AG10803 (cell line): ENCODE results near the gene MICA.
"Not testable (repeated sequence)": the region's sequence is repeated elsewhere in the genome, so short reads cannot be mapped to it uniquely, and the experiment has no call there.

ENCODE experiments used
- DNase-seq: peaks from one replicate; pipeline ENCODE4 v3.0.0; 2010; ENCODE audit warnings: low read depth
- H3K4me3 ChIP-seq: 2 replicates; pipeline ENCODE4 v1.5.1; 2011; ENCODE audit warnings: mild to moderate bottlenecking, low read length, control low read depth
- TF ChIP-seq, protein P1 (sequence below): conservative IDR thresholded peaks from 2 replicates; pipeline ENCODE4 v1.5.1; 2011; ENCODE audit warnings: mild to moderate bottlenecking, low read length, control low read depth, inconsistent platforms

MICA gene

DNA sequence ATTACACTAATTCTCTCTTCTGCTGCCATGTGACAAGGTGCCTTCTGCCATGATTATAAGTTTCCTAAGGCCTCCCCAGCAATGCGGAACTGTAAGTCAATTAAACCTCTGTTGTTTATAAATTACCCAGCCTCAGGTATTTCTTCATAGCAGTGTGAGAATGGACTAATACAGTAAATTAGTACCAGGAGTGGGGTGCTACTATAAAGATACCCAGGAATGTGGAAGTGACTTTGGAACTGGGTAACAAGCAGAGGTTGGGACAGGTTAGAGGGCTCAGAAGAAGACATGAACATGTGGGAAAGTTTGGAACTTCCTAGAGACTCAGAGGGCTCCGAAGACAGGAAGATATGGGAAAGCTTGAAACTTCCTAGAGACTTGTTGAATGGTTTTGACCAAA, 34.8 kb downstream of the MICA start:
- TF ChIP-seq, protein P1, sequence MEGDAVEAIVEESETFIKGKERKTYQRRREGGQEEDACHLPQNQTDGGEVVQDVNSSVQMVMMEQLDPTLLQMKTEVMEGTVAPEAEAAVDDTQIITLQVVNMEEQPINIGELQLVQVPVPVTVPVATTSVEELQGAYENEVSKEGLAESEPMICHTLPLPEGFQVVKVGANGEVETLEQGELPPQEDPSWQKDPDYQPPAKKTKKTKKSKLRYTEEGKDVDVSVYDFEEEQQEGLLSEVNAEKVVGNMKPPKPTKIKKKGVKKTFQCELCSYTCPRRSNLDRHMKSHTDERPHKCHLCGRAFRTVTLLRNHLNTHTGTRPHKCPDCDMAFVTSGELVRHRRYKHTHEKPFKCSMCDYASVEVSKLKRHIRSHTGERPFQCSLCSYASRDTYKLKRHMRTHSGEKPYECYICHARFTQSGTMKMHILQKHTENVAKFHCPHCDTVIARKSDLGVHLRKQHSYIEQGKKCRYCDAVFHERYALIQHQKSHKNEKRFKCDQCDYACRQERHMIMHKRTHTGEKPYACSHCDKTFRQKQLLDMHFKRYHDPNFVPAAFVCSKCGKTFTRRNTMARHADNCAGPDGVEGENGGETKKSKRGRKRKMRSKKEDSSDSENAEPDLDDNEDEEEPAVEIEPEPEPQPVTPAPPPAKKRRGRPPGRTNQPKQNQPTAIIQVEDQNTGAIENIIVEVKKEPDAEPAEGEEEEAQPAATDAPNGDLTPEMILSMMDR: no peak
- H3K4me3 ChIP-seq: no peak overlapping the region
- DNase-seq: no peak

DNA sequence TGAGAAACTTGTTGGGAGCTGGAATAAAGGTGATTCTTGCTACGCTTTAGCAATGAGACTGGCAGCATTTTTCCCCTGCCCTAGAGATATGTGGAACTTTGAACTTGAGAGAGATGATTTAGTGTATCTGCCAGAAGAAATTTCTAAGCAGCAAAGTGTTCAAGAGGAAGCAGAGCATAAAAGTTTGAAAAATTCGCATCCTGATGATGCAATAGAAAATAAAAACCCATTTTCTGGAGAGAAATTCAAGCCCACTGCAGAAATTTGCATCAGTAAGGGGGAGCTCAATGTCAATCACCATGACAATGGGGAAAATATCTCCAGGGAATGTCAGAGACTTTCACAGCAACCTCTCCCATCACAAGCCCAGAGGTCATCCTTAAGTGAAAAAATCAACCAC, 35.3 kb downstream of the MICA start:
- TF ChIP-seq, protein P1: no peak
- H3K4me3 ChIP-seq: no peak overlapping the region
- DNase-seq: no peak

DNA sequence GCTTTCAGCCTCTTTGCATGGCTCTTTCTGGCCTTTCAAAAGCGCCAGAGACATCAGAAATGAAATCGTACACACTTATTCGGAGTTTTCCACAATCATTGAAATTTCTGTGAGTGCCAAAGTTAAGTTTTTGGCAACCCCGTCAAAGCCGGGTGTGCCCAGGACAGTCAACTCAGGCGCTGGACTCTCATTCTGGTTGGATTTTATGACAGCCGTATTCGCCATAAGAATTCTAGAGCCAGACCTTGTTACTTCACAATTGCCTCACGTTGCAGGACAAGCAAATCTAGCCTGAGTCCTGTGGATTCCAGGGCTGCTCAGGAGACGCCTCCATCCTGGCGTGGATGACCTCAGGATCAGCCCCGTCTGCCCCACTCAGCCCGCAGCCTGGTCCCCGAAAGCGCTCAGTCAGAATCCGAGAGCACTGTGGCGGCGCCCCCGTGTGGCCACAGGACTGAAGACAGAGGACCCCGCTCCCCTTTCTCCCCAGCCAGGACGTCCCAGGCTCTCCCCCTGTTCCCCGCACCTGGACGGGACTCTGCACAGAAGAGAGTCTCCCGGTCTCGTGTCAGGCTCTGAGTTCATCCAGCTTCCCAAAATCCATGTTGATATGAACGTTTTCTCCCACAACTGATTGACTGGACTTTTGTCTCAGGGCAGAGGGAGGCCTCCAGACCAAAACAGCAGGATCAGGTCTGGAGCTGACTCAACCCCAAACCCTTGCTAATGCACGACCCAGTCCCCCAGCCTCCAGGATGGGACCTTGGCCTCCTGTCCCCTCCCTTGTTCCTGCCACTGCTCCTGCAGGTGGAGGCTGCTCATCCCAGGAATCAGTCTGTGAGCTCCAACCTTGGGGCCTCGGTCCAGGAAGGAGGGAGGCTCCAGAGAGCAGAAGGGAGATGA, 38.2 kb downstream of the MICA start:
- DNase-seq: peak; percentile 64
- peak overlapping the region; percentile 39 for H3K4me3 ChIP-seq
- TF ChIP-seq, protein P1: peak; percentile 80

DNA sequence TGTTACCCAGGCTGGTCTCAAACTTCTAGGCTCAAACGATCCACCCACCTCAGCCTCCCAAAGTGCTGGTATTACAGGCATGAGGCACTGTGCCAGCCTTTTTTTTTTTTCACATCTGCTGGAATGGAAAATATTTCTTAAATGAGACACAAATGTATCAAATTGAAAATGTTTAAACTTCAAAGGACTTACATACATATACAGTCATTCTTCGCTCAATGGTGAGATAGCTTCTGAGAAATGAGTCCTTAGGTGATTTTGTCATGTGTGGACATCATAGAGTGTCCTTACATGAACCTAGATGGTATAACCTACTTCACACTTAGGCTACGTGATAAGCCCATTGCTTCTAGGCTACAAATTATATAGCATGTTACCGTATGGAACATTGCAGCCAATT, 43.1 kb downstream of the MICA start:
- TF ChIP-seq, protein P1: no peak
- DNase-seq: peak; percentile 66
- H3K4me3 ChIP-seq: no peak overlapping the region

DNA sequence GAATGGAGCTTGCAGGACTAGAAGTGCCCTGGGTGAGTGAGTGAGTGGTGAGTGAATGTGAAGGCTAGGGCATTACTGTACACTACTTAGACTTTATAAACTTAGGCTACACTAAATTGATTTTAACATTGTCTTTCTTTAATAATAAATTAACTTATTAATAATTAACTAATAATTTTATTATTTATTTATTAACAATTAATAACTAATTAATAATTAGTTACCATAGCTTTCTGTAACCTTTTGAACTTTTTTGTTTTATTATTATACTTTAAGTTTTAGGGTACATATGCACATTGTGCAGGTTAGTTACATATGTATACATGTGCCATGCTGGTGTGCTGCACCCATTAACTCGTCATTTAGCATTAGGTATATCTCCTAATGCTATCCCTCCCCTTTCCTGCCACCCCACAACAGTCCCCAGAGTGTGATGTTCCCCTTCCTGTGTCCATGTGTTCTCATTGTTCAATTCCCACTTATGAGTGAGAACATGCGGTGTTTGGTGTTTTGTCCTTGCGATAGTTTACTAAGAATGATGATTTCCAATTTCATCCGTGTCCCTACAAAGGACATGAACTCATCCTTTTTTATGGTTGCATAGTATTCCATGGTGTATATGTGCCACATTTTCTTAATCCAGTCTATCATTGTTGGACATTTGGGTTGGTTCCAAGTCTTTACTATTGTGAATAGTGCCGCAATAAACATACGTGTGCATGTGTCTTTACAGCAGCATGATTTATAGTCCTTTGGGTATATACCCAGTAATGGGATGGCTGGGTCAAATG, 43.8 kb downstream of the MICA start:
- not testable (repeated sequence) for DNase-seq, H3K4me3 ChIP-seq

DNA sequence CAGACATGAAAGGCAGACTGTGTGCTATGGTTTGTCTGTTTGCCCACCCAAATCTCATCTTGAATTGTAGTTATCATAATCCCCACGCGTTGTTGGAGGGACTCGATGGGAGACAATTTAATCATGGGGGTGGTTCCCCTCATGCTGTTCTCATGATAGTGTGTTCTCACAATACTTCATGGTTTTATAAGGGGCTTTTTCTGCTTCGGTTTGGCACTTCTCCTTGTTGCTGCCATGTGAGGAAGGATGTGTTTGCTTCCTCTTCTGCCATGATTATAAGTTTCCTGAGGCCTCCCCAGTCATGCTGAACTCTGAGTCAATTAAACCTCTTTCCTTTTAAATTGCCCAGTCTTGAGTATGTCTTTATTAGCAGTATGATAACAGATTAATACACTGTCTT, 47.4 kb downstream of the MICA start:
- DNase-seq: no peak
- H3K4me3 ChIP-seq: no peak overlapping the region
- TF ChIP-seq, protein P1: no peak

DNA sequence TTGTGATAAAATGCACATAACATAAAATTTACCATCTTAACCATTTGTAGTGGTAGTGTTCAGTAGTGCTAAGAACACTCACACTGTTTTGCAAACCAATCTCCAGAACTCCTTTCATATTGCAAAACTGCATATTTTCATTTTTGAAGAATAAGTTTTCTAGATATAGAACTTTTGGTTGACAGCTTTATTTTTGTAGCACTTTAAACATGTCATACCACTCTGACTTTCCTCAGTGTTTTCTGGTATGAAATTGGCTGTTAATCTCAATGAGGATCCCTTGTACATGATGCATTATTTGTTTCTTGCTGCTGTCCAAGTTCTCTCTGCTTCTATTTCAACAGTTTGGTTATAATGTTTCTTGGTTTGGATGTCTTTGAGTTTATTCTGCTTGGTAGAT, 49.5 kb downstream of the MICA start:
- TF ChIP-seq, protein P1: no peak
- no peak for DNase-seq
- no peak overlapping the region for H3K4me3 ChIP-seq
